ENCODE results near the gene DCTD. TPM values are rescaled to one million over a fixed set of nuclear protein-coding genes. Genes with fewer than 3 reads are reported as not detected.

The DCTD gene
- total and polyA plus RNA-seq, 2 of the 13 experiments (the other 11 are each of a cell fraction or from before 2014, with no cell fraction given): 85.1 to 95.3 TPM

DNA sequence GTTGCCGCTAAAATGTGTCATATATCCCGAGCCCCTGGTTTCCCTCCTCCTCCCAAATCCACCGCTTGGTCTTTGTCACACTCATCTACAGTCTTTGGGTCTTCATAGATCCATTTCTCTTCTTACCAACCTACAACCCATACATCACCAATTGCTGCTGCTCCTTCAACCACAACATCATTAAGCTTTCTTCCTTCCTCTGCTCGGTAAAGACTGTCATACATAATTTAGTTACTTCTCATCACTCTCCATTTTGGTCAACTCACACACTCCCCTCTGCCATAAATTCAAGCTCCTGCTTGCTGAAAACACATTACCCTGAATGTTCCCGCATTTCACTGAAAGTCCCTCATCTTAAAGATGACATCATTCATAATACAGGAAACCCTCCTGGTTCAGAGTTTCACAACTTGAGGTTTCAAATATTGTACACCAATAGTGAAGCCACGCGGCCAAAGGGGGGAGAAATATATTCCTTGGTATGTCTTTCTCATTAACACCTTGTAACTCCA, 1.7 kb upstream of the DCTD start:
- ChIA-PET POLR2A (interaction anchor here (1.4 to 1.6 kb wide), 3 partner anchors 21 to 525 kb away, joined by 5 to 24 read pairs (median 9); no protein-coding TSS in a partner anchor), CTCF (ENCODE audit: low intra/inter-chr PET ratio, low total read pairs) (no interaction called here)
- DNase-seq (ENCODE audit: low spot score) (no peak), ATAC-seq (no peak), FAIRE-seq (no peak)
- H3K27me3 ChIP-seq (ENCODE audit: control insufficient read depth in 1 of 2, insufficient read depth in 2 of 2, low read length in 2 of 2): no peaks in the 10 kb centered on the region
- H3K27ac ChIP-seq (ENCODE audit: extremely low read length, insufficient read depth, low read length): no peak overlapping the region
- no peak overlapping the region for H3K4me3 ChIP-seq (replicated peaks in 1 of 3; ENCODE audit: insufficient read depth in 1 of 3, low read depth in 2 of 3, low read length in 3 of 3)
- no TSS peak for BruUV-seq (replicated peaks)
- TF ChIP-seq KMT2A (CRISPR knock-in tag; IDR thresholded peaks at IDR 0.05): no peak
- peak; percentile 94 for TF ChIP-seq ATF7 (IDR thresholded peaks at IDR 0.05)
- no peak for TF ChIP-seq ATF7 (CRISPR knock-in tag; IDR thresholded peaks at IDR 0.05)
- peak overlapping the region; percentile 96; the same call in 1 of the 2 replicates for H3K4me2 ChIP-seq (ENCODE audit: low read depth, low read length)
- H3K4me1 ChIP-seq (ENCODE audit: insufficient read depth, low read length): peaks cover 74% of the 10 kb centered on the region
- no peak overlapping the region for H2AFZ ChIP-seq (ENCODE audit: low read length)
- in situ Hi-C loops (cut with HindIII; ENCODE audit: extremely low pct_ligation_motif_present, low pct_unique_long_range_greater_than_20kb) (no loop called here), intact Hi-C loops (cut with micrococcal nuclease; ENCODE audit: unreplicated experiment) (no loop called here)
- H4K20me1 ChIP-seq (ENCODE audit: insufficient read depth, low read length): no peaks in the 10 kb centered on the region
- H3K9ac ChIP-seq (ENCODE audit: insufficient read depth, low read depth, low read length): no peak overlapping the region
- peaks cover 4 to 11% of the 10 kb centered on the region in 2 experiments for H3K36me3 ChIP-seq (replicated peaks in 1 of 2; ENCODE audit: control insufficient read depth in 1 of 2, insufficient read depth in 2 of 2, low read length in 2 of 2)
- H3K9me3 ChIP-seq (ENCODE audit: low read length): no peaks in the 10 kb centered on the region
- WGBS (ENCODE audit: low lambda C conversion rate): 86% methylated on average over 7 of the region's 7 CpGs
- H3K79me2 ChIP-seq (ENCODE audit: insufficient read depth, low read length): peaks cover 22% of the 10 kb centered on the region

DNA sequence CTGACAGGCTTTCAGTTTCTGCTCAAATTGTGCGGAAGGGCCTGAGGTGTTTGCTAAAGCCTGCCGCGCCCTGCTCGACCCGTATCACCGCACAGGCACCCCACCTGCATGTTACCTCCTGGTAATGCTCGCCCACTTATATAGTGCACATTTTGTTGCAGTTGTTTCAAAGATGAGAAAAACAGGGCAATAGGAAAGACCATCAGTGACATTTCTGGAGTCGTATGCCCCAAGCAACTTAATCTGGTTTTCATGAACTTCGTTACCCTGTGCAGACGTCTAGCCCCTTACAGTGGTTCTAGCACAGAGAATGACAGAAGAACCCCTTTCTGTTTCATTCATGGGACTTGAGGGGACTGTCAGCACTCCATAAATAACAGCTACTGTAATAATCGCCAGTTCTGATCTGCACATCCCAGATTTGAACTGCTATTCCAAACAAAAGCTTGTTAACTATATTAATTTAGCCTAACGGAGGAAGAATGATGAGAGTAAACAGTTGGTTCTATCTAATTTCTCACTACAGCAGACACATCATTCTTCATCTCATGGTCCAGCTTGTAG, 940 bp upstream of the DCTD start:
- Histone ChIP-seq H3K4me3 (replicated peaks in 1 of 3; ENCODE audit: insufficient read depth in 1 of 3, low read depth in 2 of 3, low read length in 3 of 3) (peak overlapping the region; percentile 76 to 87 (median 77)), H3K36me3 (replicated peaks in 1 of 2; ENCODE audit: control insufficient read depth in 1 of 2, insufficient read depth in 2 of 2, low read length in 2 of 2) (peaks cover 4 to 17% of the 10 kb centered on the region in 2 experiments), H3K9me3 (ENCODE audit: low read length) (no peaks in the 10 kb centered on the region), H3K79me2 (ENCODE audit: insufficient read depth, low read length) (peaks cover 26% of the 10 kb centered on the region), H3K27me3 (ENCODE audit: control insufficient read depth in 1 of 2, insufficient read depth in 2 of 2, low read length in 2 of 2) (no peaks in the 10 kb centered on the region), H3K4me1 (ENCODE audit: insufficient read depth, low read length) (peaks cover 74% of the 10 kb centered on the region), H3K9ac (ENCODE audit: insufficient read depth, low read depth, low read length) (peak overlapping the region; percentile 98), H3K4me2 (ENCODE audit: low read depth, low read length) (peak overlapping the region; percentile 96), H3K27ac (ENCODE audit: extremely low read length, insufficient read depth, low read length) (peak overlapping the region; percentile 94), H4K20me1 (ENCODE audit: insufficient read depth, low read length) (no peaks in the 10 kb centered on the region), H2AFZ (ENCODE audit: low read length) (no peak overlapping the region)
- intact Hi-C loops (cut with micrococcal nuclease; ENCODE audit: unreplicated experiment): no loop called here
- POLR2A ChIA-PET: interaction anchor here (0.7 to 1.6 kb wide), 6 partner anchors 20 to 525 kb away, joined by 3 to 24 read pairs (median 6); no protein-coding TSS in a partner anchor
- no peak for FAIRE-seq
- ATAC-seq: no peak
- no peak for DNase-seq (ENCODE audit: low spot score)
- CTCF ChIA-PET (ENCODE audit: low intra/inter-chr PET ratio, low total read pairs): no interaction called here
- BruUV-seq (replicated peaks): no TSS peak
- in situ Hi-C loops (cut with HindIII; ENCODE audit: extremely low pct_ligation_motif_present, low pct_unique_long_range_greater_than_20kb): no loop called here
- WGBS (ENCODE audit: low lambda C conversion rate): 7% methylated on average over 7 of the region's 12 CpGs
- TF ChIP-seq MEIS1 (CRISPR knock-in tag; IDR thresholded peaks at IDR 0.05; ENCODE audit: borderline replicate concordance) (0 out of 2 replicates have a peak, but pooled peaks have one; percentile 4), HMGXB4 (CRISPR knock-in tag; IDR thresholded peaks at IDR 0.05; ENCODE audit: borderline replicate concordance in 1 of 2, low read depth in 1 of 2) (peak in 1 of 2 experiments; percentile 9; a peak in 1 of 4 replicates), PLRG1 (conservative IDR thresholded peaks at IDR 0.05) (no peak), CBX1 (IDR thresholded peaks at IDR 0.05; ENCODE audit: low read depth) (no peak), JUND (CRISPR knock-in tag; IDR thresholded peaks at IDR 0.05) (0 out of 2 replicates have a peak, but pooled peaks have one; percentile 3), DNMT3B (CRISPR knock-in tag; conservative IDR thresholded peaks at IDR 0.05) (no peak), ZFP82 (CRISPR knock-in tag; IDR thresholded peaks at IDR 0.05; ENCODE audit: borderline replicate concordance) (peak; percentile 93; the same call in 1 of the 2 replicates)
- TF ChIP-seq, protein P1, sequence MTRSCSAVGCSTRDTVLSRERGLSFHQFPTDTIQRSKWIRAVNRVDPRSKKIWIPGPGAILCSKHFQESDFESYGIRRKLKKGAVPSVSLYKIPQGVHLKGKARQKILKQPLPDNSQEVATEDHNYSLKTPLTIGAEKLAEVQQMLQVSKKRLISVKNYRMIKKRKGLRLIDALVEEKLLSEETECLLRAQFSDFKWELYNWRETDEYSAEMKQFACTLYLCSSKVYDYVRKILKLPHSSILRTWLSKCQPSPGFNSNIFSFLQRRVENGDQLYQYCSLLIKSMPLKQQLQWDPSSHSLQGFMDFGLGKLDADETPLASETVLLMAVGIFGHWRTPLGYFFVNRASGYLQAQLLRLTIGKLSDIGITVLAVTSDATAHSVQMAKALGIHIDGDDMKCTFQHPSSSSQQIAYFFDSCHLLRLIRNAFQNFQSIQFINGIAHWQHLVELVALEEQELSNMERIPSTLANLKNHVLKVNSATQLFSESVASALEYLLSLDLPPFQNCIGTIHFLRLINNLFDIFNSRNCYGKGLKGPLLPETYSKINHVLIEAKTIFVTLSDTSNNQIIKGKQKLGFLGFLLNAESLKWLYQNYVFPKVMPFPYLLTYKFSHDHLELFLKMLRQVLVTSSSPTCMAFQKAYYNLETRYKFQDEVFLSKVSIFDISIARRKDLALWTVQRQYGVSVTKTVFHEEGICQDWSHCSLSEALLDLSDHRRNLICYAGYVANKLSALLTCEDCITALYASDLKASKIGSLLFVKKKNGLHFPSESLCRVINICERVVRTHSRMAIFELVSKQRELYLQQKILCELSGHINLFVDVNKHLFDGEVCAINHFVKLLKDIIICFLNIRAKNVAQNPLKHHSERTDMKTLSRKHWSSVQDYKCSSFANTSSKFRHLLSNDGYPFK (CRISPR knock-in tag; IDR thresholded peaks at IDR 0.05; ENCODE audit: borderline replicate concordance): 0 out of 2 replicates have a peak, but pooled peaks have one; percentile 7
- TF ChIP-seq, protein P2, sequence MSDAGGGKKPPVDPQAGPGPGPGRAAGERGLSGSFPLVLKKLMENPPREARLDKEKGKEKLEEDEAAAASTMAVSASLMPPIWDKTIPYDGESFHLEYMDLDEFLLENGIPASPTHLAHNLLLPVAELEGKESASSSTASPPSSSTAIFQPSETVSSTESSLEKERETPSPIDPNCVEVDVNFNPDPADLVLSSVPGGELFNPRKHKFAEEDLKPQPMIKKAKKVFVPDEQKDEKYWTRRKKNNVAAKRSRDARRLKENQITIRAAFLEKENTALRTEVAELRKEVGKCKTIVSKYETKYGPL (CRISPR knock-in tag; IDR thresholded peaks at IDR 0.05): 0 out of 2 replicates have a peak, but pooled peaks have one; percentile 12

Measured in HepG2 (cell line).